Fibroblast of villous mesenchyme (primary cell): ENCODE results near the gene PLCL1. TPM values are rescaled to one million over a fixed set of nuclear protein-coding genes. Genes with fewer than 3 reads are reported as not detected.

Experiments used
- DNase-seq: peaks from one replicate; pipeline ENCODE4 v3.0.0-alpha.2; 2010; ENCODE audit warnings: low read depth
- H3K4me3 ChIP-seq: 2 replicates; pipeline ENCODE4 v1.5.1; 2011; ENCODE audit warnings: low read depth, mild to moderate bottlenecking, low read length
- CTCF ChIP-seq: IDR thresholded peaks from 2 replicates; pipeline ENCODE4 v1.5.1; 2012; ENCODE audit warnings: low read depth, mild to moderate bottlenecking, low read length; ENCODE audit not compliant: insufficient read depth
- total RNA-seq: library from RNA; depleted of rRNA; stranded (reverse); fragments of >200 nt; gene quantifications from 2 replicates; pipeline ENCODE4 v1.2.3, GENCODE V29; 2012

Gene PLCL1
- total RNA-seq, 1 donor: 0.43 TPM

- no peak overlapping the region for H3K4me3 ChIP-seq
- DNase-seq: no peak
- no peak for TF ChIP-seq CTCF
Observed at GRCh38 chr2:198137733-198138132, 333.3 kb downstream of the PLCL1 start.

DNA sequence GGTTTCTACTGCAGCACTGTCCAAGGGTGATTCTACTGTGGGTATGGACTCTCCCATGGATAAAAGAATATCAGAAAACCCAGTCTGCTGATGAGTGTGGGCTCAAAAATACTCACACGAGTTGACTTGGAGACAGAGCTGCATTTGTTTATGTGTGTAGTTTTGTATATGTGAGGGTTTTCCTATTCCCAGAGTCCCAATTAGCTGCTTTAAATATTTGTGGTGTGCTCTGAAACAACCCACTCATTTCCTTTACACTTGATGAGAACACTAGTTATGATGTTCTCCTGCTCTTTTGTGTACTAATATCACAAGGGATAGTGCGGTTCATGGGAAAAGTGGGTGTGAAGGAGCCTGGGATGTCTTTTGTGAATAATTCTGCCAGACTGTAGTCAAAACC, 337.3 kb downstream of the PLCL1 start:
- peak; percentile 7 for DNase-seq
- no peak for TF ChIP-seq CTCF
- H3K4me3 ChIP-seq: no peak overlapping the region

GRCh38 chr2:198143156-198143555, 338.8 kb downstream of the PLCL1 start:
- H3K4me3 ChIP-seq: no peak overlapping the region
- DNase-seq: no peak
- TF ChIP-seq CTCF: no peak

DNA sequence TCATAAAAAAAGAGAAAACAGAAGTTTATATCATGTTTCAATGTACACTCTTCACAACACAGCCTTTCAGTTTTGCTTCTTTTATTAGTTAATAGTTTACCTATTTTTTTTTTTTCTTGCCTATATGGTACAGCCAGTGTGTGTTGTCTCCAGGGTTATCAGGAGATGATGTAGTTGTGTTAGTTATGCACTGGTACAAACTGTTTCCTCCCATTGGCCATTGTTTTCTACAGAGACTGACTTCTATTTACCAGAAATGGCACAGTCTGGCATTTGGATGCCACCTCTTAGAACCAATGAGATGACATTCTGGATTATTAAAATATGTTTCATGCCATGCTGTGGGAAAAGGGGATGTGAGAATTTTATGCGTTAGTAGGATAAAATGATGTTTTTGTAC, 339.4 kb downstream of the PLCL1 start:
- H3K4me3 ChIP-seq: no peak overlapping the region
- TF ChIP-seq CTCF: no peak
- no peak for DNase-seq

- H3K4me3 ChIP-seq: no peak overlapping the region
- no peak for TF ChIP-seq CTCF
- no peak for DNase-seq
Observed at GRCh38 chr2:198144660-198145059, 340.3 kb downstream of the PLCL1 start.

- no peak for DNase-seq
- H3K4me3 ChIP-seq: no peak overlapping the region
- TF ChIP-seq CTCF: no peak
Observed at GRCh38 chr2:198146346-198146940, 342.1 kb downstream of the PLCL1 start.

- TF ChIP-seq CTCF: no peak
- no peak overlapping the region for H3K4me3 ChIP-seq
- no peak for DNase-seq
Observed at GRCh38 chr2:198157314-198157713, 352.9 kb downstream of the PLCL1 start.
